WI38 (cell line): ENCODE results near the gene ARHGAP30.

ENCODE experiments used
- H3K4me3 ChIP-seq: 2 replicates; pipeline ENCODE4 v1.5.1; 2011; ENCODE audit warnings: low read depth, mild to moderate bottlenecking, control low read depth, low read length
- TF ChIP-seq, protein P1 (sequence below): IDR thresholded peaks from 2 replicates; pipeline ENCODE4 v1.5.1; 2012; ENCODE audit warnings: low read depth, mild to moderate bottlenecking, control low read depth, low read length

The ARHGAP30 gene

GRCh38 chr1:161001525-161001924 lies 68.2 kb downstream of the ARHGAP30 start:
- TF ChIP-seq, protein P1, sequence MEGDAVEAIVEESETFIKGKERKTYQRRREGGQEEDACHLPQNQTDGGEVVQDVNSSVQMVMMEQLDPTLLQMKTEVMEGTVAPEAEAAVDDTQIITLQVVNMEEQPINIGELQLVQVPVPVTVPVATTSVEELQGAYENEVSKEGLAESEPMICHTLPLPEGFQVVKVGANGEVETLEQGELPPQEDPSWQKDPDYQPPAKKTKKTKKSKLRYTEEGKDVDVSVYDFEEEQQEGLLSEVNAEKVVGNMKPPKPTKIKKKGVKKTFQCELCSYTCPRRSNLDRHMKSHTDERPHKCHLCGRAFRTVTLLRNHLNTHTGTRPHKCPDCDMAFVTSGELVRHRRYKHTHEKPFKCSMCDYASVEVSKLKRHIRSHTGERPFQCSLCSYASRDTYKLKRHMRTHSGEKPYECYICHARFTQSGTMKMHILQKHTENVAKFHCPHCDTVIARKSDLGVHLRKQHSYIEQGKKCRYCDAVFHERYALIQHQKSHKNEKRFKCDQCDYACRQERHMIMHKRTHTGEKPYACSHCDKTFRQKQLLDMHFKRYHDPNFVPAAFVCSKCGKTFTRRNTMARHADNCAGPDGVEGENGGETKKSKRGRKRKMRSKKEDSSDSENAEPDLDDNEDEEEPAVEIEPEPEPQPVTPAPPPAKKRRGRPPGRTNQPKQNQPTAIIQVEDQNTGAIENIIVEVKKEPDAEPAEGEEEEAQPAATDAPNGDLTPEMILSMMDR: no peak
- H3K4me3 ChIP-seq: no peak overlapping the region

GRCh38 chr1:161000736-161001480 lies 68.8 kb downstream of the ARHGAP30 start:
- TF ChIP-seq, protein P1: no peak

GRCh38 chr1:160999376-160999775 lies 70.3 kb downstream of the ARHGAP30 start:
- no peak overlapping the region for H3K4me3 ChIP-seq
- TF ChIP-seq, protein P1: no peak

More at GRCh38 chr1:161000736-161001480, 68.8 kb downstream of the ARHGAP30 start:
- no peak overlapping the region for H3K4me3 ChIP-seq

DNA sequence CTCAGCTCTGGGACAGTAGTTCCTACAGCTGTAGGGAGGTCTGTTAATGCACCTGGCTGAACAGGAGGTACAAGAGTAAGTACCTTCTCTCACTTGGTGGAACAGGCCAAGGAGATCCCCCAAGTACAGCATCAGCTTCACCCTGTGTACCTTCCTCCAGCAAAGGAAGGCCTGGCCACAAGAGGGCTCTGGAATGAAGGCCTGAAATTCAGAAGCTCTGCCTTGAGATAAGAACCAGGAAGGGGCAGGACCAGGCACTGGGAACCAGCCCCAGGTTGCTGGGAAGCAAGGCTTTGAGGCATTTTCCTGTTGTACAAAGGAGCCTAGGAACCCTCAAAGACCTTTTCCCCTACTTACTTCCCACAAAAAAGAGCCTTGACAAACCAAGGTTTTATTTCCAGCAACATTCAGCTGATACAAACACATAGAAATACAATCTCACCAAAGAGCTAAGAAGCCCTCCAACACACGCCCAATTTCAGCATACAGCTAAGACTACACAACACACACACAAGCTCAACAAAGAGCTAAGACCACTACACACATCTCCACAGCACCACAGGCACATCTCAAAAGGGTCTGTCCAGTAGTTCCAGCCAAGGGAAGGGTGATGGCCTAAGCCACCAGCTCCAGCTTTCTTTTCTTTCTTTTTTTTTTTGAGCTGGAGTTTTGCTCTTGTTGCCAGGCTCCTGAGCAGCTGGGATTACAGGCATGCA lies 72.2 kb downstream of the ARHGAP30 start:
- no peak overlapping the region for H3K4me3 ChIP-seq
- TF ChIP-seq, protein P1: peak; percentile 69
